IPS DF 6.9 (cell line): Measurements from ENCODE around the gene DLGAP4.
"Not testable (repeated sequence)": the region's sequence is repeated elsewhere in the genome, so short reads cannot be mapped to it uniquely, and the experiment has no call there.

Experiments
- DNase-seq: peaks from one replicate; pipeline ENCODE4 v3.0.0-alpha.2; 2013; ENCODE audit warnings: low read depth, low spot score
- H3K27ac ChIP-seq: one replicate; pipeline ENCODE4 v1.5.1; 2013; ENCODE audit warnings: low read length, control low read depth
- H3K27me3 ChIP-seq: 2 replicates; pipeline ENCODE4 v1.6.1; 2013; ENCODE audit warnings: mild to moderate bottlenecking, low read length; ENCODE audit not compliant: control insufficient read depth, insufficient read depth
- H3K36me3 ChIP-seq: 2 replicates; pipeline ENCODE4 v1.6.1; 2013; ENCODE audit warnings: low read length; ENCODE audit not compliant: control insufficient read depth, insufficient read depth
- H3K4me1 ChIP-seq: 2 replicates; pipeline ENCODE4 v1.6.1; 2013; ENCODE audit warnings: low read length; ENCODE audit not compliant: control insufficient read depth, insufficient read depth
- H3K4me3 ChIP-seq: 2 replicates; pipeline ENCODE4 v1.5.1; 2013; ENCODE audit warnings: mild to moderate bottlenecking, low read length
- H3K9me3 ChIP-seq: 2 replicates; pipeline ENCODE4 v1.6.1; 2013; ENCODE audit warnings: low read length, inconsistent platforms; ENCODE audit not compliant: control insufficient read depth, insufficient read depth
- whole genome bisulfite sequencing: extraction: QIAGEN DNeasy Blood & Tissue Kit; methylation state at CpG from one replicate; pipeline ENCODE4 v1.1.7; 2013; ENCODE audit warnings: mixed read lengths, missing lambda C conversion rate; ENCODE audit not compliant: insufficient read length, insufficient coverage; 5-methylcytosine and 5-hydroxymethylcytosine counted together

Gene DLGAP4

DNA sequence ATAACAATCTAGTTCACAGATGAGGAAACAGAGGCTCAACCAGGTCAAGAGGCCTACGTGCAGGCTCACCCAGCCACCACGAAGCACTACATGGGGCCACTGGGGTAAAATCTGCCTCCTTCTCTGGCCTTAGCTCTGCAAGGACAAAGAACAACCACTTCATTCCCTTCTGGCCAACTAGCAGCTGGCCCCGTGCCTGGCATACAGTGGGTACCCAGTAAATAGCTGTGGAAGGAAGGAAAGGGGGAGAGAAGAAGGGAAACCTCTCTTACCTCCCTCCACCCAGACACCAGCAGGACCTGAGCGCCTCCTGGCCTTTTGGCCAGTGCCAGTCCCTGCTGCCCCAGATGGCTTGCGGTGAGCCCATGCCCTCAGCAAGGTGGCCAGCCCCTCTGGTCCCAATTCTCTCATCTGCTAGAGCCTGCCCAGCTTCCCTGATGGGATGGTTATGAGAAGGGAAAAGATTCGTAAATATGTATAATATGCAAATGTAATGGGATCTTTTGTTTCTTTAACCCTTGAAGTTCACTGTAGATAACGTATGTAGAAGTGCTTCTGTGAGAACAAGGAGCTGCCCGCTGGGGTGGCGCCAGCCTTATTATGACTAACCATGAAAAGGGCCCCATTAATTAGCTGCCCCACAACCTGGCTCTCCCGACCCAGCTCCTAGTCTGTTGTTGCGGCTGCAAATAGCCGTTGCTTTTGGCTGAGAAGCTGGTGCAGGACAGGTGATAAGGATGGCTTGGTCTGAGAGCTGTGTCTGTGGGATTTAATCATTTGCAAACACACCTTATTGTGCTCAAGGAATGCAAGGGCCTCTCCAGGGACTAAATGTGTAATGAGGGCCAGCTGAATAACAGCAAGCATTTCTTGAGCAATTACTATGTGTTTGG, 62.0 kb downstream of the DLGAP4 start:
- H3K27me3 ChIP-seq, result no peaks in the 10 kb centered on the region
- no peak overlapping the region for H3K4me3 ChIP-seq
- H3K27ac ChIP-seq, result no peak overlapping the region
- peaks cover 3% of the 10 kb centered on the region for H3K4me1 ChIP-seq
- DNase-seq, result no peak
- WGBS, result no CpG with 5 or more reads among the region's 12 CpGs
- H3K36me3 ChIP-seq, result no peaks in the 10 kb centered on the region
- H3K9me3 ChIP-seq, result no peaks in the 10 kb centered on the region

DNA sequence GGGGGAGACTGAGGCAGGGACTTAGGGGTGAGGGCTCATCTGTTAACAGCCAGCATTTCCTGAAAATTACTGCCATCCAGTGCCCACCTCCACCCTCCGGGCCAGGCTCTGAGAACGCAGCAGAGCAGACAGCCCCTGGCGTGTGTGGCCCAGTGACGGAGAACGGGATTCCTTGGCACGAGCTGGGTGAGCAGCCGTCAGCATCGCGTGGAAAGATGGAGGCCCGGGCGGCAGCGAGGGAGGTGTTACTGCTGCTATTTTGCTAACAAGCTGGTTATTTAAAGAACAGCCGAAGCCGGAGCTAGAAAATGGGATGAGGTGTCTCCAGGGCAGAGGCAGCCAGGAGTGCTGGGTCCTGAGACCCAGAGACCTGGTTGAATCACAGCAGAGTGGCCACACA, 62.7 kb downstream of the DLGAP4 start:
- no CpG with 5 or more reads among the region's 14 CpGs for WGBS
- no peaks in the 10 kb centered on the region for H3K9me3 ChIP-seq
- H3K4me3 ChIP-seq, result no peak overlapping the region
- H3K27ac ChIP-seq, result no peak overlapping the region
- H3K4me1 ChIP-seq, result peaks cover 3% of the 10 kb centered on the region
- H3K27me3 ChIP-seq, result no peaks in the 10 kb centered on the region
- H3K36me3 ChIP-seq, result no peaks in the 10 kb centered on the region
- DNase-seq, result no peak

DNA sequence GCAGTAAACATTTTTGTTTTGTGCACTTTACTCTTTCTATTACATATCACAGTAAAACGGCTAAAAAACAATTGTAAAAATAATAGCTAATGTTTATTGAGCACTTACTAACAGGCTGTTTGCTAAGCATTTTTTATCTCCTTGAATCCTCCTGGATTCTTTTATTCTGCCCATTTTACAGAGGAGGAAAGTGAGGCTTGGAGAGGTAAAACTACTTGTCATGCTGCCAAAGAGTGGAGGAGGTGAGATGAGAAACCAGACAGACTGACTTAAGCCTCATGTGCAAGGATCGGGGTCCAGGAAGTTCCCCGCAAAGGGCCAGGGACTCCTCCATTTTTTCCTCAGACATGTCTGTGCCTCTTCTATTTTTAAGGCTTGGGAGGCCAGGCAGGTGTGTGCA, 63.6 kb downstream of the DLGAP4 start:
- no CpG with 5 or more reads among the region's 3 CpGs for WGBS

DNA sequence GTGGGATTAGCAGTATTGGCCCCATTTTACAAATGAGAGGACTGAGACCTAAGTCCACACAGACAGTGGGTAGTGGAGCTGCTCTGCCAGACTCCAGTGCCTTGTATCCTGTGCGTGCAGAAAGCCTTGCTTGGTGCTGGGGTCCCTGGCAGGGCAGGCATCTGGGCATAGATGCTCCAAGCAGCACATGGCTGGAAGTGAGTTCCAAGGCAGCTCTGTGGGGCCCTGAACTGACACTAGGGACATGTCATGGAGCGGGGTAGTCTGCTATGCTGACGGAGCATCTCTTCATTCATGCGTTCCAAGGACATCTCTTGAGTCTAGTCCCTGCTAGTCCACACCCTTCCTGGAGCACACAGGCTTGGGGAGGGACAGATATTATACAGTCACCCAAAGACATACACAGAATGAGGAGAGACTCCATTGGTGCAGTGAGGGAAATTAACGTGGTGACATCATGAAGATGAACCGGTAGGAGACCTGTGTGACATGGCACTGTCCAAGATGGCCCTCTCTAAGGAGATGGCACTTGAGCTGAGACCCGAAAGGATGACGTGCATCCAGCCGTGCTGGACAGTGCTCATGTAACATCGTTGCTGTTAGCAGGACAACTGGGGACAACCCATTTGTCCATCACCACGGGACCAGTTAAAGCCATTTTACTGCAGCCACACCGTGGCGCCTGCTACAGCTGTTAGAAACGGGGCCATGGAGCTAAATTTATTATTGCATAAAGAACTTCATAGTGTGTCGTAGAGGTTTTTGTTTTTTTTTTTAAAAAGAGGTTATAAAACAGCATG, 65.1 kb downstream of the DLGAP4 start:
- Histone ChIP-seq H3K36me3 (no peaks in the 10 kb centered on the region), H3K27ac (no peak overlapping the region), H3K27me3 (no peaks in the 10 kb centered on the region), H3K4me1 (peaks cover 3% of the 10 kb centered on the region), H3K9me3 (no peaks in the 10 kb centered on the region), H3K4me3 (no peak overlapping the region)
- DNase-seq, result no peak
- WGBS, result 100% methylated on average over 1 of the region's 15 CpGs

More for the DNA sequence above, 63.6 kb downstream of the DLGAP4 start:
- Histone ChIP-seq H3K27me3 (no peaks in the 10 kb centered on the region), H3K4me1 (peaks cover 3% of the 10 kb centered on the region), H3K9me3 (no peaks in the 10 kb centered on the region), H3K27ac (no peak overlapping the region), H3K36me3 (no peaks in the 10 kb centered on the region), H3K4me3 (no peak overlapping the region)
- DNase-seq, result no peak

DNA sequence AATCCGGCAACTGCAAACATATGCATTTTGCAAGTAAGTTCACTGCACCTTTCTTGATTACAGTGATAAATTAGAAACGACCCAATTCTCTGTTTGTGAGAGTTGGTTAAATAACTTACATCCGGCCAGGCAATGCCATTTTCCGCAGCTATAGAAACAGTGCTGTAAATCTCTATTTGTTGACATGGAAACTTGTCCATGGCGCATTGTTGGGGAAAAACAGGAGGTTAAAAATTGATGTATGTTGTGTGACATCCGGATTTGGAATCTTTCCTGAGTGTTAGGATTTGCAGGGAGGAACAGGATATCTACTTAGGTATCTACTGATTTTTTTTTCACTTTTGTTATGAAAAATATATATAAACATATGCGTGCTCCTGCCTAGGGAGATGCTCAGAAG, 66.5 kb downstream of the DLGAP4 start:
- DNase-seq, result no peak
- WGBS, result no CpG with 5 or more reads among the region's 7 CpGs
- Histone ChIP-seq H3K4me1 (peaks cover 3% of the 10 kb centered on the region), H3K4me3 (no peak overlapping the region), H3K27ac (no peak overlapping the region), H3K9me3 (no peaks in the 10 kb centered on the region), H3K27me3 (no peaks in the 10 kb centered on the region), H3K36me3 (no peaks in the 10 kb centered on the region)

DNA sequence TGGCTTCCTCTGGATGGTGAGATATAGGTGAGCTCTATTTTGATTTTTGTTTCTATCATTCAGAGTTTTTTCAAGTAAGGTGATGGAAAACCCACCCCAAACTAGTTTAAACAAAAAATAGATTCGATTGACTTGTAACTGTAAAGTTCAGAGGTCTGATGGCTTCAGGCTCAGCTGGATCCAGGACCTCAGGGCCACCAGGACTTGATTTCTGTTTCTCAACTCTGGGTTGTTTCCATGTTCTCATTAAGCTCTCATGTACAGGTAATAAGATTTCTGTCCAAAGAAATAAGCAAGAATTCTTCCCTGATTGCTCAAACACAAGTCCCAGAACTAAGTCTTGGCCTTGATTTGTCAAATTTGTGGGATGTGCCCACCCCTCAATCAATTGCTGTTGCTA, 67.0 kb downstream of the DLGAP4 start:
- no peak for DNase-seq
- H3K36me3 ChIP-seq, result no peaks in the 10 kb centered on the region

DNA sequence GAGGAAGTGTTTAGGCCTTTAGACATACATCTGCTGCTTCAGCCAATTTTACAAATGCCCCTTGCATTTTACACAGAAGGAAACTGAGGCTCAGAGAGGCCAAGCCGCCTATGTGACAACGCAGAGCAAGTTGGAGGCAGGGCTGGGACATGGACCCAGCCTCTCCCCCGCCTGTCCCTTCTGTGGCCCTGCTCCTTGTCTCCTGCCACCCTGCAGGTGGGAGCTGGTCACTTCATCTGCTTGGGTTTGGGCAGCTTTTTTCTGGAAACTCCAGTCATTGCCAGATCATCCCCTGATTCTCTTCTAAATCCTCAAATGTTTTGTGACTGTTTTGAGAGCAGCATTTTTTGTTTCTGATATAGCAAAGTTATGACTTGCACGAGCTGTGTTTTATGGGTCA, 68.9 kb downstream of the DLGAP4 start:
- Histone ChIP-seq H3K36me3 (no peaks in the 10 kb centered on the region), H3K4me3 (no peak overlapping the region), H3K27ac (no peak overlapping the region), H3K27me3 (no peaks in the 10 kb centered on the region), H3K4me1 (no peaks in the 10 kb centered on the region), H3K9me3 (no peaks in the 10 kb centered on the region)
- DNase-seq, result no peak
- WGBS, result no CpG with 5 or more reads among the region's 4 CpGs

More for the DNA sequence above, 67.0 kb downstream of the DLGAP4 start:
- H3K4me3 ChIP-seq, result no peak overlapping the region
- H3K27ac ChIP-seq, result no peak overlapping the region
- peaks cover 3% of the 10 kb centered on the region for H3K4me1 ChIP-seq
- H3K27me3 ChIP-seq, result no peaks in the 10 kb centered on the region
- H3K9me3 ChIP-seq, result no peaks in the 10 kb centered on the region
- WGBS, result no CpG with 5 or more reads among the region's 1 CpG

DNA sequence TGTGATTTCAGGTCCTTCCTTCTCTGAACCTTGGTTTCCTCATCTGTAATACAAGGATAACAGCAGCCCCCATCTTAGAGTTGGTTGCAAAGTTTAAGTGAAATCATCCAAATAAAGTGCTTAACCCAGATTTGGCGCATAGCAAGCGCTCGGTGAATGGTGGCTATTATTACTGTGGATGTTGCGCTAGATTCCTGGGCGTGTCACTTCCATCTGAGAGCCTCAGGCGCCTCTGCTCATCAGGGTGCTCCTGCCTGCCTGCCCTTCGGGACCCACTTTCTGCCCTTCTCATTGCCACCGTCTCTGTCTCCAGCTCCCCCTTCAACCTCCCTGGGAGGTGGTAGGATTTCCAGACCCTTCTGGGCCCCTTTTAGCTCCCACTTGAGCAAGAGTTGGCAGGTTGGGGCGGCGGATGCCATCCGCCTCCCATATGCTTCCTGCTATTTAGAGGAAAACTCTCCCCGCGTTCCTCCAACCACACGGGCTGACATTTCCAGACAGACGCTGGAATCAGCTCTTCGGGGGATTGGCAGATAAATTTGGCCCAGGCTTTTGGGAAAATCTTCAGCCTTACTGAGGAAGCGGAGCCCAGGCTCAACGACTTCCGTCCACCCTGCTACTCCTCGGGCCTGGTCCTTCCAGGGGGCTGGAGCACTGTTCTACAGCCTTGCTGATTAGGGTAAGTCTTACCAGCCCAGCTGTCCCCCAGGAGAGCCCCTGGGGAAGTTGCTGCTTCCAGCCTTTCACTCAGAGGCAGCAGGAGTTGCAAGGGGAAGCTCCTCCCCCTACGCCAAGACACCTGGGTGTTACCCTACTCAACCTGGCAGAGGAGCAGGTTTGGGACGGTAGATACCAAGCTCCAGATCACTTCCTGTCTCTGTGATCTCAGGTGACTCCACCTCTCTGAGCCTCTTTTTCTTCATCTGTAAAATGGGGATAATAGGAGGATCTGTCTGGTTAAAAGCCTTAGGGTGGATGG, 71.5 kb downstream of the DLGAP4 start:
- Histone ChIP-seq H3K4me1 (no peaks in the 10 kb centered on the region), H3K4me3 (no peak overlapping the region), H3K27ac (no peak overlapping the region), H3K27me3 (no peaks in the 10 kb centered on the region), H3K9me3 (no peaks in the 10 kb centered on the region), H3K36me3 (no peaks in the 10 kb centered on the region)
- no CpG with 5 or more reads among the region's 22 CpGs for WGBS
- no peak for DNase-seq

DNA sequence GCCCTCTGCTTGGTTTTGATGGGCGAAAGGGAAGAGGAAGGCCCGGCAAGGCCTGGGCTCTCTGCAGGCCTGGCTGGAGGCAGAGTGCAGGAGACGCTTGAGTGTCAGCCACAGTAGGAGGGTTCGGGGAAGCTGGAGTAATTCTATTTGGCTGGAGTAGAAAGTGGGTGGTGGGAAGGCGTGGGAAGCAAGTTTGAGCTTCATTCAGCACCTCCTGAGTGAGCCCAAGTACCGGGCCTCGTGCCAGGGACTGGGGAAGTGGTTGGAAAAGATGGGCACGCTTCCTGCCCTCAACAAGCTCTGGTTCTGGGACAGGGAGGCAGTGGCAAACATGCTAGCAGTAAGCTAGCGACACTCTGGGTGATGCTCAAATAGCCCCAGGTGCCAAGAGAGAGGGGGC, 72.5 kb downstream of the DLGAP4 start:
- Histone ChIP-seq H3K4me1 (no peaks in the 10 kb centered on the region), H3K9me3 (no peaks in the 10 kb centered on the region), H3K27me3 (no peaks in the 10 kb centered on the region), H3K27ac (no peak overlapping the region), H3K4me3 (no peak overlapping the region), H3K36me3 (no peaks in the 10 kb centered on the region)
- DNase-seq, result no peak
- no CpG with 5 or more reads among the region's 9 CpGs for WGBS

DNA sequence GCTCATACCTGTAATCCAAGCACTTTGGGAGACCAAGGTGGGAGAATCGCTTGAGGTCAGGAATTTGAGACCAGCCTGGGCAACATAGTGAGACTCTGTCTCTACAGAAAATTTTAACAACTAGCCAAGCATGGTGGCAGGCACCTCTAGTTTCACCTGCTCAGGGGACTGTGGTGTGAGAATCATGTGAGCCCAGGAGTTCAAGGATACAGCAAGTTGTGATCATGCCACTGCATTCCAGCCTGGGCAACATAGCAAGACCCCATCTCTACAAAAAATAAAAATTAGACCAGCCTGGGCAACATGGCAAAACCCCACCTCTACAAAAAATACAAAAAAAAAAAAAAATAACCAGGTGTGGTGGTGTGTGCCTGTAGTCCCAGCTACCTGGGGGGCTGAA, 73.8 kb downstream of the DLGAP4 start:
- not testable (repeated sequence) for H3K36me3 ChIP-seq, H3K9me3 ChIP-seq, H3K27ac ChIP-seq, H3K4me1 ChIP-seq, DNase-seq, H3K27me3 ChIP-seq, H3K4me3 ChIP-seq
- WGBS, result no CpG with 5 or more reads among the region's 1 CpG
